GM21367 (cell line): ENCODE results near the gene TRAF3IP1.
A peak's percentile ranks its signal among the peaks of the same experiment; 100 is the strongest.
"Not testable (repeated sequence)": the region's sequence is repeated elsewhere in the genome, so short reads cannot be mapped to it uniquely, and the experiment has no call there.

Experiments
- ATAC-seq: cut with Tn5 transposase; IDR thresholded peaks from one replicate; pipeline ENCODE4 v1.9.1; 2021; ENCODE audit not compliant: unreplicated experiment

The TRAF3IP1 gene

GRCh38 chr2:238306672-238306998 lies 13.7 kb upstream of the TRAF3IP1 start:
- ATAC-seq = no peak

GRCh38 chr2:238308177-238308576 lies 12.1 kb upstream of the TRAF3IP1 start:
- ATAC-seq = no peak

- not testable (repeated sequence) for ATAC-seq
Measured at GRCh38 chr2:238310721-238311120, 9.6 kb upstream of the TRAF3IP1 start.

- no peak for ATAC-seq
Measured at GRCh38 chr2:238313289-238313990, 6.9 kb upstream of the TRAF3IP1 start.

GRCh38 chr2:238313991-238314350 lies 6.3 kb upstream of the TRAF3IP1 start:
- no peak for ATAC-seq

GRCh38 chr2:238314576-238314975 lies 5.7 kb upstream of the TRAF3IP1 start:
- no peak for ATAC-seq

- no peak for ATAC-seq
Measured at GRCh38 chr2:238315031-238315595, 5.2 kb upstream of the TRAF3IP1 start.

- ATAC-seq = peak; percentile 24
Measured at GRCh38 chr2:238320648-238321281, 447 bp downstream of the TRAF3IP1 start.

- ATAC-seq = no peak
Measured at GRCh38 chr2:238321467-238321866, 1.1 kb downstream of the TRAF3IP1 start.

GRCh38 chr2:238322001-238322411 lies 1.7 kb downstream of the TRAF3IP1 start:
- no peak for ATAC-seq

GRCh38 chr2:238324248-238324647 lies 3.9 kb downstream of the TRAF3IP1 start:
- ATAC-seq = not testable (repeated sequence)

GRCh38 chr2:238325694-238326093 lies 5.4 kb downstream of the TRAF3IP1 start:
- ATAC-seq = no peak

- no peak for ATAC-seq
Measured at GRCh38 chr2:238326801-238327365, 6.6 kb downstream of the TRAF3IP1 start.

GRCh38 chr2:238327751-238328150 lies 7.4 kb downstream of the TRAF3IP1 start:
- no peak for ATAC-seq

- ATAC-seq = no peak
Measured at GRCh38 chr2:238330391-238330790, 10.1 kb downstream of the TRAF3IP1 start.

- no peak for ATAC-seq
Measured at GRCh38 chr2:238331916-238332315, 11.6 kb downstream of the TRAF3IP1 start.

GRCh38 chr2:238334885-238335284 lies 14.6 kb downstream of the TRAF3IP1 start:
- no peak for ATAC-seq

GRCh38 chr2:238335591-238335990 lies 15.3 kb downstream of the TRAF3IP1 start:
- ATAC-seq = not testable (repeated sequence)

GRCh38 chr2:238336151-238336550 lies 15.8 kb downstream of the TRAF3IP1 start:
- no peak for ATAC-seq

- ATAC-seq = no peak
Measured at GRCh38 chr2:238336793-238337444, 16.6 kb downstream of the TRAF3IP1 start.

- ATAC-seq = no peak
Measured at GRCh38 chr2:238337846-238338245, 17.5 kb downstream of the TRAF3IP1 start.
